IMR-90 (cell line): ENCODE measurements around the gene HDHD3. TPM values are rescaled to one million over a fixed set of nuclear protein-coding genes. Genes with fewer than 3 reads are reported as not detected.

ENCODE experiments used
- ATAC-seq: fragments of 200-7000 bp; cut with Tn5 transposase; 2 replicates; pipeline ENCODE4 v1.9.1; 2020; ENCODE audit warnings: low read depth, mild to moderate bottlenecking, moderate library complexity
- BruUV-seq: library from RNA; stranded (reverse); fragments of 400-500 nt; replicated peaks from 2 replicates; lab custom pipeline; 2021; lab: Mats Ljungman, UMichigan
- CTCF ChIA-PET: fragments of 300-600 bp; formaldehyde crosslinking; extraction: SDS; loops from one replicate; lab custom pipeline; 2021; ENCODE audit warnings: antibody characterized with exemption; lab: Yijun Ruan, JAX
- POLR2A ChIA-PET: fragments of 300-600 bp; sonication (Branson Sonifier 250); formaldehyde crosslinking; loops from one replicate; lab custom pipeline; 2022; ENCODE audit warnings: antibody characterized with exemption; ENCODE audit not compliant: unreplicated experiment; lab: Charles Lee
- DNase-seq: peaks from one replicate; pipeline ENCODE4 v3.0.0; 2013
- H2AFZ ChIP-seq: replicated peaks from 2 replicates; pipeline ENCODE3; 2013; ENCODE audit warnings: low read length, mild to moderate bottlenecking; ENCODE audit not compliant: poor library complexity
- H2AK5ac ChIP-seq: 2 replicates; pipeline ENCODE4 v1.6.1; 2013; ENCODE audit warnings: low read depth, low read length, inconsistent platforms
- H2AK9ac ChIP-seq: replicated peaks from 2 replicates; pipeline ENCODE3; 2013; ENCODE audit warnings: mild to moderate bottlenecking, low read depth, low read length, moderate library complexity; ENCODE audit not compliant: poor library complexity
- H2BK120ac ChIP-seq: 2 replicates; pipeline ENCODE4 v1.6.1; 2013; ENCODE audit warnings: low read depth, low read length, inconsistent platforms
- H2BK15ac ChIP-seq: 3 replicates; pipeline ENCODE4 v1.6.1; 2013; ENCODE audit warnings: low read depth, low read length, inconsistent platforms
- H2BK20ac ChIP-seq: 2 replicates; pipeline ENCODE4 v1.6.1; 2013; ENCODE audit warnings: low read depth, mild to moderate bottlenecking, inconsistent platforms, low read length, moderate library complexity
- H2BK5ac ChIP-seq: 2 replicates; pipeline ENCODE4 v1.6.1; 2013; ENCODE audit warnings: mild to moderate bottlenecking, low read depth, low read length, inconsistent platforms; ENCODE audit not compliant: poor library complexity, severe bottlenecking
- H3K14ac ChIP-seq: replicated peaks from 2 replicates; pipeline ENCODE4 v1.6.1; 2013; ENCODE audit warnings: low read depth, low read length, inconsistent platforms
- H3K18ac ChIP-seq: 2 replicates; pipeline ENCODE4 v1.6.1; 2013; ENCODE audit warnings: low read depth, low read length, control low read depth
- H3K23ac ChIP-seq: 2 replicates; pipeline ENCODE4 v1.6.1; 2013; ENCODE audit warnings: low read depth, low read length, inconsistent platforms
- H3K27ac ChIP-seq: 2 replicates; pipeline ENCODE4 v1.5.1; 2013; ENCODE audit warnings: mild to moderate bottlenecking, control low read depth, low read length; ENCODE audit not compliant: insufficient read depth
- H3K27me3 ChIP-seq: 2 replicates; pipeline ENCODE4 v1.6.1; 2013; ENCODE audit warnings: low read length; ENCODE audit not compliant: control insufficient read depth, insufficient read depth
- H3K36me3 ChIP-seq: 2 replicates; pipeline ENCODE4 v1.6.1; 2013; ENCODE audit warnings: low read length, mixed read lengths; ENCODE audit not compliant: control insufficient read depth, insufficient read depth
- H3K4ac ChIP-seq: 2 replicates; pipeline ENCODE4 v1.6.1; 2013; ENCODE audit warnings: low read depth, low read length, inconsistent platforms
- H3K4me1 ChIP-seq: 2 replicates; pipeline ENCODE4 v1.6.1; 2013; ENCODE audit warnings: low read length, mixed read lengths; ENCODE audit not compliant: control insufficient read depth, insufficient read depth
- H3K4me2 ChIP-seq: 2 replicates; pipeline ENCODE4 v1.6.1; 2013; ENCODE audit warnings: low read depth, mild to moderate bottlenecking, control low read depth, low read length, moderate library complexity
- H3K4me3 ChIP-seq: 2 replicates; pipeline ENCODE4 v1.5.1; 2013; ENCODE audit warnings: low read depth, mild to moderate bottlenecking, control low read depth, low read length, moderate library complexity; ENCODE audit not compliant: insufficient read depth
- H3K56ac ChIP-seq: 2 replicates; pipeline ENCODE4 v1.6.1; 2013; ENCODE audit warnings: low read length, inconsistent platforms; ENCODE audit not compliant: insufficient read depth; ENCODE audit errors: extremely low read depth
- H3K79me1 ChIP-seq, 2 experiments: 2 replicates each; pipeline ENCODE4 v1.6.1; 2013; ENCODE audit warnings: low read length in 2 of 2, inconsistent platforms in 1 of 2, low read depth in 1 of 2
- H3K9ac ChIP-seq: 2 replicates; pipeline ENCODE4 v1.6.1; 2013; ENCODE audit warnings: low read depth, low read length, control low read depth
- H3K9me1 ChIP-seq: 2 replicates; pipeline ENCODE4 v1.6.1; 2013; ENCODE audit warnings: low read length, inconsistent platforms; ENCODE audit not compliant: insufficient read depth
- H3K9me3 ChIP-seq: 2 replicates; pipeline ENCODE4 v1.6.1; 2013; ENCODE audit warnings: low read length; ENCODE audit not compliant: control insufficient read depth, insufficient read depth
- H4K20me1 ChIP-seq: 2 replicates; pipeline ENCODE4 v1.6.1; 2013; ENCODE audit warnings: low read length, inconsistent platforms; ENCODE audit not compliant: insufficient read depth
- H4K5ac ChIP-seq: 2 replicates; pipeline ENCODE4 v1.6.1; 2013; ENCODE audit warnings: mild to moderate bottlenecking, low read depth, low read length, control low read depth
- H4K8ac ChIP-seq, 2 experiments: 2 replicates each; pipeline ENCODE4 v1.6.1; 2013; ENCODE audit warnings: low read depth in 2 of 2, low read length in 2 of 2, control low read depth in 1 of 2, inconsistent platforms in 1 of 2
- H4K91ac ChIP-seq: 2 replicates; pipeline ENCODE4 v1.6.1; 2013; ENCODE audit warnings: low read depth, low read length, inconsistent platforms; ENCODE audit not compliant: insufficient read depth
- BHLHE40 ChIP-seq: fragments of 150-350 bp; IDR thresholded peaks from 2 replicates; pipeline ENCODE4 v1.6.1; 2016; ENCODE audit warnings: mild to moderate bottlenecking, low read depth, low read length
- CHD1 ChIP-seq: IDR thresholded peaks from 2 replicates; pipeline ENCODE4 v1.6.1; 2012; ENCODE audit warnings: low read depth, low read length, improper control_type of control experiment
- FOS ChIP-seq: fragments of 150-350 bp; IDR thresholded peaks from 2 replicates; pipeline ENCODE4 v1.6.1; 2016; ENCODE audit warnings: low read depth, low read length
- MAFK ChIP-seq: IDR thresholded peaks from 2 replicates; pipeline ENCODE4 v1.6.1; 2012; ENCODE audit warnings: low read depth, low read length, improper control_type of control experiment
- NFE2L2 ChIP-seq: fragments of 150-350 bp; IDR thresholded peaks from 2 replicates; pipeline ENCODE4 v1.6.1; 2016; ENCODE audit warnings: low read depth, mild to moderate bottlenecking, low read length
- RFX5 ChIP-seq: IDR thresholded peaks from 2 replicates; pipeline ENCODE4 v1.8.0; 2012; ENCODE audit warnings: low read depth, mild to moderate bottlenecking, low read length, moderate library complexity
- SMC3 ChIP-seq: fragments of 150-350 bp; IDR thresholded peaks from 2 replicates; pipeline ENCODE4 v1.6.1; 2016; ENCODE audit warnings: low read depth, mild to moderate bottlenecking, antibody characterized with exemption, low read length, moderate library complexity
- WGBS, 2 experiments: methylation state at CpG; one replicate each; pipeline versions ENCODE4 v1.1.5 to v1.1.7; 2013; ENCODE audit warnings: missing lambda C conversion rate in 2 of 2; ENCODE audit not compliant: insufficient read length in 1 of 2; ENCODE audit errors: extremely low coverage in 2 of 2; 5-methylcytosine and 5-hydroxymethylcytosine counted together
- dilution Hi-C: fragments of 300-500 bp; cut with HindIII; formaldehyde crosslinking; loops from one replicate; pipeline ENCODE4 v1.14.3; 2018; ENCODE audit warnings: low sequenced_read_pairs; ENCODE audit not compliant: unreplicated experiment
- in situ Hi-C: fragments of 300-500 bp; cut with MboI; formaldehyde crosslinking; loops from 3 replicates; pipeline ENCODE4 v1.14.3; 2019; ENCODE audit warnings: low sequenced_read_pairs, inconsistent platforms, mixed read lengths
- intact Hi-C: fragments of 100-400 bp; cut with micrococcal nuclease; formaldehyde crosslinking; loops from 2 replicates; pipeline ENCODE4 v1.10.0; 2022
- polyA plus RNA-seq, 3 experiments: library from polyadenylated mRNA; depleted of rRNA; stranded (reverse); fragments of >200 nt; gene quantifications; 2 replicates each; pipeline ENCODE4 v1.2.3, GENCODE V29; 2012; ENCODE audit warnings: low replicate concordance in 1 of 3
- total RNA-seq: library from RNA; depleted of rRNA; stranded (reverse); fragments of >200 nt; gene quantifications from 2 replicates; pipeline ENCODE4 v1.2.3, GENCODE V29; 2012
- TF ChIP-seq, protein P1 (sequence below): fragments of 150-350 bp; IDR thresholded peaks from 2 replicates; pipeline ENCODE4 v1.6.1; 2016; ENCODE audit warnings: low read depth, mild to moderate bottlenecking, low read length, moderate library complexity, borderline replicate concordance
- TF ChIP-seq, protein P2 (sequence below): fragments of 150-350 bp; IDR thresholded peaks from 2 replicates; pipeline ENCODE4 v1.6.1; 2017; ENCODE audit warnings: mild to moderate bottlenecking, antibody characterized with exemption, low read length, low read depth
- TF ChIP-seq, protein P3 (sequence below): conservative IDR thresholded peaks from 2 replicates; pipeline ENCODE4 v1.5.1; 2012; ENCODE audit warnings: mild to moderate bottlenecking, low read depth, low read length, improper control_type of control experiment

HDHD3 gene
- total and polyA plus RNA-seq, 2 of the 4 experiments (the other 2 are of a cell fraction), result 7.0 to 8.6 TPM

DNA sequence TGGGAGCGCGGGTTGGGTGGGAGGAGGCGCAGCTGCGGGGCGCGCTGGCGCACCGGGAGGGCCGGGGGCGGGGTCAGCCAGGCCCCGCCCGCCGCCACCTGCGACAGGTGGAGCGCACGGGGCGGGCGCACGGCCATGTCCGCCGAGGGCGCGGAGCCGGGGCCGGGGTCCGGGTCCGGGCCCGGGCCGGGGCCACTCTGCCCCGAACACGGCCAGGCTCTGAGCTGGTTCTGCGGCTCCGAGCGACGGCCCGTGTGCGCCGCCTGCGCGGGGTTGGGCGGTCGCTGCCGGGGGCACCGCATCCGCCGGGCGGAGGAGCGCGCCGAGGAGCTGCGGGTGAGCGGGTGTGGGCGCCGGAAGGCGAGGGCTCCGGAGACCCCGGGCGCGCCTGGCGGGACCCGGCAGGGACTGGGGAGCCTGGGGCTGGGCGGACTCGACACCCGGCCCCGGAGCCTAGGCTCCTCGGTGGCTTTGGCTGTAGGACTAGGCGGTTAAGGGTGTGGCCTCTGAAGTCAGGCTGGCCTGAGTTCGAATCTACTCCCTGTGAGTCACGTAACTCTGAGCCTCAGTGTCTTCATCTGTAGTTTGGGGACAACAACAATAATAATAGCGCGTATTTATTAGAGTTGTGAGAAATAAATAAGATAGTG, 27.2 kb downstream of the HDHD3 start, which contains the start of gene BSPRY:
Gene BSPRY, plus strand, starts transcription at position 97 of the 650 bp plus-strand sequence. Its CDS starts 39 bp downstream, at position 136.
- H3K4me3 ChIP-seq, result no peak within 1 kb of the TSS
- no peak within 1 kb of the TSS for H4K91ac ChIP-seq
- no peak within 1 kb of the TSS; the same call in 1 of the 2 replicates for H3K4me2 ChIP-seq
- no peak within 1 kb of the TSS for H3K9ac ChIP-seq
- no peak within 1 kb of the TSS for H2BK120ac ChIP-seq
- no TSS peak for BruUV-seq
- no peaks in the 10 kb centered on the region for H4K20me1 ChIP-seq
- H3K4ac ChIP-seq, result no peak within 1 kb of the TSS
- DNase-seq (no peak), ATAC-seq (peak; percentile 61)
- H3K56ac ChIP-seq, result no peak within 1 kb of the TSS
- in situ Hi-C loops (no loop called here), intact Hi-C loops (no loop called here), dilution Hi-C loops (no loop called here)
- H3K9me3 ChIP-seq, result no peaks in the 10 kb centered on the region
- H2AFZ ChIP-seq, result peak within 1 kb of the TSS; percentile 12
- no peak within 1 kb of the TSS for H3K14ac ChIP-seq
- H4K5ac ChIP-seq, result no peak within 1 kb of the TSS
- no peaks in the 10 kb centered on the region for H3K9me1 ChIP-seq
- TF ChIP-seq, protein P1, sequence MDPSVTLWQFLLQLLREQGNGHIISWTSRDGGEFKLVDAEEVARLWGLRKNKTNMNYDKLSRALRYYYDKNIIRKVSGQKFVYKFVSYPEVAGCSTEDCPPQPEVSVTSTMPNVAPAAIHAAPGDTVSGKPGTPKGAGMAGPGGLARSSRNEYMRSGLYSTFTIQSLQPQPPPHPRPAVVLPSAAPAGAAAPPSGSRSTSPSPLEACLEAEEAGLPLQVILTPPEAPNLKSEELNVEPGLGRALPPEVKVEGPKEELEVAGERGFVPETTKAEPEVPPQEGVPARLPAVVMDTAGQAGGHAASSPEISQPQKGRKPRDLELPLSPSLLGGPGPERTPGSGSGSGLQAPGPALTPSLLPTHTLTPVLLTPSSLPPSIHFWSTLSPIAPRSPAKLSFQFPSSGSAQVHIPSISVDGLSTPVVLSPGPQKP, result no peak
- TF ChIP-seq, protein P2, sequence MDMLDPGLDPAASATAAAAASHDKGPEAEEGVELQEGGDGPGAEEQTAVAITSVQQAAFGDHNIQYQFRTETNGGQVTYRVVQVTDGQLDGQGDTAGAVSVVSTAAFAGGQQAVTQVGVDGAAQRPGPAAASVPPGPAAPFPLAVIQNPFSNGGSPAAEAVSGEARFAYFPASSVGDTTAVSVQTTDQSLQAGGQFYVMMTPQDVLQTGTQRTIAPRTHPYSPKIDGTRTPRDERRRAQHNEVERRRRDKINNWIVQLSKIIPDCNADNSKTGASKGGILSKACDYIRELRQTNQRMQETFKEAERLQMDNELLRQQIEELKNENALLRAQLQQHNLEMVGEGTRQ, result no peak
- TF ChIP-seq SMC3 (no peak), RFX5 (no peak), MAFK (no peak), CHD1 (no peak), NFE2L2 (no peak), BHLHE40 (no peak), FOS (no peak)
- TF ChIP-seq, protein P3, sequence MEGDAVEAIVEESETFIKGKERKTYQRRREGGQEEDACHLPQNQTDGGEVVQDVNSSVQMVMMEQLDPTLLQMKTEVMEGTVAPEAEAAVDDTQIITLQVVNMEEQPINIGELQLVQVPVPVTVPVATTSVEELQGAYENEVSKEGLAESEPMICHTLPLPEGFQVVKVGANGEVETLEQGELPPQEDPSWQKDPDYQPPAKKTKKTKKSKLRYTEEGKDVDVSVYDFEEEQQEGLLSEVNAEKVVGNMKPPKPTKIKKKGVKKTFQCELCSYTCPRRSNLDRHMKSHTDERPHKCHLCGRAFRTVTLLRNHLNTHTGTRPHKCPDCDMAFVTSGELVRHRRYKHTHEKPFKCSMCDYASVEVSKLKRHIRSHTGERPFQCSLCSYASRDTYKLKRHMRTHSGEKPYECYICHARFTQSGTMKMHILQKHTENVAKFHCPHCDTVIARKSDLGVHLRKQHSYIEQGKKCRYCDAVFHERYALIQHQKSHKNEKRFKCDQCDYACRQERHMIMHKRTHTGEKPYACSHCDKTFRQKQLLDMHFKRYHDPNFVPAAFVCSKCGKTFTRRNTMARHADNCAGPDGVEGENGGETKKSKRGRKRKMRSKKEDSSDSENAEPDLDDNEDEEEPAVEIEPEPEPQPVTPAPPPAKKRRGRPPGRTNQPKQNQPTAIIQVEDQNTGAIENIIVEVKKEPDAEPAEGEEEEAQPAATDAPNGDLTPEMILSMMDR, result no peak
- H2BK20ac ChIP-seq, result no peak within 1 kb of the TSS
- no peak within 1 kb of the TSS for H2AK5ac ChIP-seq
- no peak within 1 kb of the TSS for H2BK15ac ChIP-seq
- H3K18ac ChIP-seq, result no peak within 1 kb of the TSS
- H3K36me3 ChIP-seq, result no peaks in the 10 kb centered on the region
- no peak within 1 kb of the TSS for H4K8ac ChIP-seq
- H3K27ac ChIP-seq, result no peak within 1 kb of the TSS
- POLR2A ChIA-PET, result no interaction called here
- H2BK5ac ChIP-seq, result no peak within 1 kb of the TSS
- no peaks in the 10 kb centered on the region for H3K79me1 ChIP-seq
- peak within 1 kb of the TSS; percentile 31; the same call in 1 of the 2 replicates for H3K23ac ChIP-seq
- no peak within 1 kb of the TSS for H2AK9ac ChIP-seq
- peaks cover 66% of the 10 kb centered on the region for H3K27me3 ChIP-seq
- CTCF ChIA-PET, result no interaction called here
- H3K4me1 ChIP-seq, result no peaks in the 10 kb centered on the region
- WGBS, 2 experiments, result 2% methylated on average over 18 of the region's 71 CpGs; no CpG with 5 or more reads in 1 of the 2 experiments
